Brain microvascular endothelial cell (primary cell): ENCODE measurements around the gene ANLN.
A peak's percentile ranks its signal among the peaks of the same experiment; 100 is the strongest.
"Not testable (repeated sequence)": the region's sequence is repeated elsewhere in the genome, so short reads cannot be mapped to it uniquely, and the experiment has no call there.

ENCODE experiments used
- DNase-seq: peaks from one replicate; pipeline ENCODE4 v3.0.0-alpha.2; 2020
- H3K27ac ChIP-seq: fragments of 250-450 bp; sonication (Bioruptor Pico); 2 replicates; pipeline ENCODE4 v1.5.1; 2020; ENCODE audit warnings: mild to moderate bottlenecking, moderate library complexity
- H3K27me3 ChIP-seq: fragments of 250-450 bp; sonication (Bioruptor Pico); replicated peaks from 2 replicates; pipeline ENCODE4 v1.5.1; 2020; ENCODE audit warnings: mild to moderate bottlenecking
- H3K36me3 ChIP-seq: fragments of 250-450 bp; sonication (Bioruptor Pico); replicated peaks from 2 replicates; pipeline ENCODE4 v1.5.1; 2020; ENCODE audit warnings: mild to moderate bottlenecking
- H3K4me3 ChIP-seq: 2 replicates; pipeline ENCODE4 v1.5.1; 2011; ENCODE audit warnings: low read depth, mild to moderate bottlenecking, control low read depth, low read length, moderate library complexity
- in situ Hi-C: cut with HindIII; loops from 2 replicates; pipeline ENCODE4 v1.10.0; 2017; ENCODE audit warnings: low sequenced_read_pairs, low pct_ligation_motif_present
- TF ChIP-seq, protein P1 (sequence below): IDR thresholded peaks from 2 replicates; pipeline ENCODE4 v1.5.1; 2011; ENCODE audit warnings: low read depth, mild to moderate bottlenecking, moderate library complexity, low read length, control low read depth, inconsistent platforms; ENCODE audit errors: missing control alignments

The ANLN gene

DNA sequence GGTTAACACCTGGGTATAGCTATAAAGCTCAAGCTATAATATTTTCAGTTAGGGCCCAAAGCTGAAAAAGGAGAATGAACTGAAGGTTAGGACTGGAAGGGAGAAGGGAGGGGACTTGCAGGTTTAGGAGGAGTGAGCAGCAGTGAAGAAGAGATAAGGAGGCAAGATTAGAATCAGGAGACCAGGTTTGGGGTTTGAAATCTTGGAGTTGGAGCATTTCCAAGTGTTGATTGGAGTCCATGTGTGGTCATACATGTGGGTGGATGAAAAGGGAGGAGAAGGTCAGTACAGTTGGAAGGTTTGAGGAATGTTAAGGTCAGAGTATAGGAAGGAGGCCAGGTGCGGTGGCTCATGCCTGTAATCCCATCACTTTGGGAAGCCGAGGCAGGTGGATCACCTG lies 8.6 kb upstream of the ANLN start:
- in situ Hi-C loops: no loop called here
- Histone ChIP-seq H3K27ac (no peak overlapping the region), H3K27me3 (no peaks in the 10 kb centered on the region), H3K4me3 (no peak overlapping the region), H3K36me3 (no peaks in the 10 kb centered on the region)
- DNase-seq: no peak
- TF ChIP-seq, protein P1, sequence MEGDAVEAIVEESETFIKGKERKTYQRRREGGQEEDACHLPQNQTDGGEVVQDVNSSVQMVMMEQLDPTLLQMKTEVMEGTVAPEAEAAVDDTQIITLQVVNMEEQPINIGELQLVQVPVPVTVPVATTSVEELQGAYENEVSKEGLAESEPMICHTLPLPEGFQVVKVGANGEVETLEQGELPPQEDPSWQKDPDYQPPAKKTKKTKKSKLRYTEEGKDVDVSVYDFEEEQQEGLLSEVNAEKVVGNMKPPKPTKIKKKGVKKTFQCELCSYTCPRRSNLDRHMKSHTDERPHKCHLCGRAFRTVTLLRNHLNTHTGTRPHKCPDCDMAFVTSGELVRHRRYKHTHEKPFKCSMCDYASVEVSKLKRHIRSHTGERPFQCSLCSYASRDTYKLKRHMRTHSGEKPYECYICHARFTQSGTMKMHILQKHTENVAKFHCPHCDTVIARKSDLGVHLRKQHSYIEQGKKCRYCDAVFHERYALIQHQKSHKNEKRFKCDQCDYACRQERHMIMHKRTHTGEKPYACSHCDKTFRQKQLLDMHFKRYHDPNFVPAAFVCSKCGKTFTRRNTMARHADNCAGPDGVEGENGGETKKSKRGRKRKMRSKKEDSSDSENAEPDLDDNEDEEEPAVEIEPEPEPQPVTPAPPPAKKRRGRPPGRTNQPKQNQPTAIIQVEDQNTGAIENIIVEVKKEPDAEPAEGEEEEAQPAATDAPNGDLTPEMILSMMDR: no peak

DNA sequence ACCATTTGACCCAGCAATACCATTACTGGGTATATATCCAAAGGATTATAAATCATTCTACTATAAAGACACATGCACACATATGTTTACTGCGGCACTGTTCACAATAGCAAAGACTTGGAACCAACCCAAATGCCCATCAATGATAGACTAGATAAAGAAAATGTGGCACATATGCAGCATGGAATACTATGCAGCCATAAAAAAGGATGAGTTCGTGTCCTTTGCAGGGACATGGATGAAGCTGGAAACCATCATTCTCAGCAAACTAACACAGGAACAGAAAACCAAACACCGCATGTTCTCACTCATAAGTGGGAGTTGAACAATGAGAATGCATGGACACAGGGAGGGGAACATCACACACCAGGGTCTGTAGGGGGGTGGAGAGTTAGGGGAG lies 6.4 kb upstream of the ANLN start:
- H3K4me3 ChIP-seq, in situ Hi-C loops, DNase-seq: not testable (repeated sequence)

DNA sequence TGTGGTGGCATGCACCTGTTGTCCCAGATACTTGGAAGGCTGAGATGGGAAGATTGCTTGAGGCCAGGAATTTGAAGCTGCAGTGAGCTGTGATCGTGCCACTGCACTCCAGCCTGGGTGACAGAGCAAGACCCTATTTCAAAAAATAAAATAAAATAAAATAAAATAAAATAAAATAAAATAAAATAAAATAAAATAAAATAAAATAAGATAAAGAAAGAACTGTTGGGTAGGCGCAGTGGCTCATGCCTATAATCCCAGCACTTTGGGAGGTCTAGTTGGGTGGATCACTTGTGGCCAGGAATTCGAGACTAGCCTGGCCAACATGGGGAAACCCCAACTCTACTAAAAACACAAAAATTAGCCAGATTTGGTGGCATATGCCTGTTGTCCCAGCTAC lies 4.0 kb upstream of the ANLN start:
- H3K27ac ChIP-seq, H3K27me3 ChIP-seq, H3K36me3 ChIP-seq, DNase-seq, in situ Hi-C loops, H3K4me3 ChIP-seq: not testable (repeated sequence)

More for the DNA sequence above, 6.4 kb upstream of the ANLN start:
- not testable (repeated sequence) for H3K27ac ChIP-seq, H3K27me3 ChIP-seq, H3K36me3 ChIP-seq

DNA sequence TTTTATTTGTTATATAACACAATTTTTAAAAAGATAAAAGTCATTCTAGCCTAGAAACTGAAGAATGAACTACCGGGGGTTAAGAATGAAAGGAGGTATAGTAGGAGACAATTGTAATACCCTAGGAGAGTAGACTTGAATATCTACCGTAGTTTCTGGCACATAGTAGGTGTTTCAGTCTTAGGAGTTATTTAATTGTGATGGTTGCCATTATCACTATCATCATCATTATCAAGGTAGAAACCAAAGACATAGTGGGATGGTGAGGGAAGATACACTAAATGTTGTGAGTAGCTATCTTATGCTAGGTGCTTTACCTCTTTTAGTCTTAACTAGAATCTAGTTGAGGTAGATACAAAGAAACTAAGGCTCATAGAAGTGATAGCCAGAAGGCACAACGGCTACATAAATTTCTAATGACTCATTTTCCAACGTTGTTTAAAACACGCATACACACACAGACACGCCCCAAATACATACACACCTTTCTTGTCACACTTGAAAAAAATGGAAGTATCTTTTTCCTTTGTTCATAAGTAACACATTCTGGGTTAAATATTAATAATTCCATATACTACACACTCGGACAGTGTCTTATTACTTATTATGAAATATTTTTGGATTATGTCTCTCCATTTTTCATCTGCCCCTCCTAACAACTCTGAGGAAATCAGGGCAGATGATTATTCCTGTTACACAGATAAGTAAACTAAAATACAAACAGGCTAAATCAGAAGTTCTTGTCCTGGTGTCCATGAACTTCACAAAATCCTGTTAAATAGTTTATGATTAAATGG lies 2.0 kb upstream of the ANLN start:
- in situ Hi-C loops: no loop called here
- H3K27ac ChIP-seq: no peak overlapping the region
- no peaks in the 10 kb centered on the region for H3K36me3 ChIP-seq
- TF ChIP-seq, protein P1: no peak
- H3K4me3 ChIP-seq: no peak overlapping the region
- no peaks in the 10 kb centered on the region for H3K27me3 ChIP-seq
- no peak for DNase-seq

DNA sequence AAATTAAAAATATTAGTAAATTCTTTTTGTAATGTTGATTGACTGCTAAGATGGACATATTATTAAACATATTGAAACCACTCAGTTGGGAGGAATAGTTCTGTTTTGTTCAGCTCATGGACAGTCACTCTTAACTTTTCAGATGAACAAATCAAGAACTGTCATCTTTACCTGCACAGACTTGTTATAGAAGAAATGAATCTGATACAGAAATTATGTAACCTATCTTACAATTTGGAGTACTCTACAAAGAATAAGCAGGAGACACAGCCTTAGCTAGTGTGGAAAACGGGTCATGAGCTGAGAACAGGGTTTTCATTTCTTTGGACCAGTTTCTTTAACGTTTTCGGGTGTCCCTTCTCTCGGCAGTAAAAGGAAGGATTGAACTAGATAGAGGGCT lies 1.2 kb upstream of the ANLN start:
- Histone ChIP-seq H3K27me3 (no peaks in the 10 kb centered on the region), H3K4me3 (no peak overlapping the region), H3K36me3 (no peaks in the 10 kb centered on the region), H3K27ac (no peak overlapping the region)
- TF ChIP-seq, protein P1: no peak
- no peak for DNase-seq
- in situ Hi-C loops: no loop called here

DNA sequence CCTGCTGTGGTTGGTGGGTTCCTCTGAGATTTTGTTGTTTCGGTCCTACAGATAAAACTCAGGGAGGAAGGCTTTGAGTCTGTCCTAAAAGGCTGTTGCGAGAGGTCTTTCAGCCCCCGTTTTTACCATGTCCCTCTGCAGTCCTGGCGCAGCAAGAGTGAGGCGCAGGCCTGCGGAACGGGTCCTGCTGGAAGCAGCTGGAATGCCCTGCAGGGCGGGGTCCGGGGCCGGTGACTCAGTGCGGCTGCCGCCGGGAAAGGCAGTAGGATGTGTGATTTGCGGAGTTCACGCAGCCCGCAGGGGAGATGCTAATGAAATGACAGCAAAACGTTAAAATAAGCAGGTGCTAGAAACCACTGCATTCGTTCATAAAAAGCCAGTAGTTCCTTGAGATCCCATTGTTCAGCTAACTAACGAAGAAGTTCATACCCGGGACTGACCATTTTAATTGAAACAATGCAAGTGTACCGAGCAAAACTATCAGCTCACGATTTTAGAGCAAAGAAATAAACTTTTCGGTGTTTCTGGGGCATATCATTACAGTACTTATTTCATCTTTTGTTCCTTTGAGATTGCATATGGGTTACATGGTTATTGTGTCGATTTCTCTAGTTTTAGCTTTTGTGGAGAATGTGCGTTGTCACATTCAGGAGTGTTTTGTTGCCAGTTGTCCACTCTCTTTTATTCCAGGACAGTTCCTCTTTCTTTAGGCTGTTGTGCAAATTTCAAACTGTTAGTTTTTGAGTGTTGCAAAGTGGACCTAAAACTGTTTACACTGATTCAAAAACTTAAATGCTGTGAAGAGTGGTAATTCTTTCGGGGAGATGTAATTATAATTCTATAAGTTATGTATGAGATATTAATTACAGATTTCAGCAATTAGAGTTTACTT lies 783 bp downstream of the ANLN start:
- peak overlapping the region; percentile 77 for H3K4me3 ChIP-seq
- in situ Hi-C loops: no loop called here
- H3K36me3 ChIP-seq: no peaks in the 10 kb centered on the region
- H3K27me3 ChIP-seq: no peaks in the 10 kb centered on the region
- H3K27ac ChIP-seq: peak overlapping the region; percentile 93
- TF ChIP-seq, protein P1: peak; percentile 21
- DNase-seq: peak; percentile 87
